ENCODE data around the gene PYGB. TPM values are rescaled to one million over a fixed set of nuclear protein-coding genes. Genes with fewer than 3 reads are reported as not detected.

Gene PYGB
- total and polyA plus RNA-seq, 2 experiments from 2014 or later: 45.3 to 61.1 TPM

- Histone ChIP-seq H3K4me2 (no peak overlapping the region), H3K36me3 (replicated peaks; ENCODE audit: insufficient read depth, low read depth) (no peaks in the 10 kb centered on the region), H3K79me2 (peaks cover 7% of the 10 kb centered on the region), H3K27me3 (no peaks in the 10 kb centered on the region), H4K20me1 (ENCODE audit: insufficient read depth, poor library complexity, severe bottlenecking) (no peaks in the 10 kb centered on the region), H3K27ac (no peak overlapping the region), H3K4me3 (no peak overlapping the region), H3K4me1 (ENCODE audit: insufficient read depth) (no peaks in the 10 kb centered on the region), H3K9me3 (ENCODE audit: low read depth) (no peaks in the 10 kb centered on the region), H3K9me2 (replicated peaks; ENCODE audit: insufficient read depth) (no peaks in the 10 kb centered on the region), H2AFZ (no peak overlapping the region)
- 94% methylated on average over 19 of the region's 19 CpGs for WGBS (ENCODE audit: low lambda C conversion rate, missing lambda C conversion rate)
- no peak for DNase-seq (ENCODE audit: low spot score)
- no peak for TF ChIP-seq CTCF (IDR thresholded peaks at IDR 0.05; ENCODE audit: poor library complexity)
- TF ChIP-seq EZH2 (IDR thresholded peaks at IDR 0.05; ENCODE audit: borderline replicate concordance): no peak
- TF ChIP-seq EZH2phosphoT487 (IDR thresholded peaks at IDR 0.05; ENCODE audit: low read depth, severe bottlenecking, unreplicated experiment): no peak
Measured at GRCh38 chr20:25272223-25273000, 24.5 kb downstream of the PYGB start.

GRCh38 chr20:25273046-25273445 lies 25.2 kb downstream of the PYGB start:
- Histone ChIP-seq H3K4me3 (no peak overlapping the region), H3K9me3 (ENCODE audit: low read depth) (no peaks in the 10 kb centered on the region), H2AFZ (no peak overlapping the region), H4K20me1 (ENCODE audit: insufficient read depth, poor library complexity, severe bottlenecking) (no peaks in the 10 kb centered on the region), H3K36me3 (replicated peaks; ENCODE audit: insufficient read depth, low read depth) (no peaks in the 10 kb centered on the region), H3K27ac (no peak overlapping the region), H3K9me2 (replicated peaks; ENCODE audit: insufficient read depth) (no peaks in the 10 kb centered on the region), H3K4me2 (no peak overlapping the region), H3K4me1 (ENCODE audit: insufficient read depth) (no peaks in the 10 kb centered on the region), H3K27me3 (no peaks in the 10 kb centered on the region), H3K79me2 (peaks cover 5% of the 10 kb centered on the region)
- DNase-seq (ENCODE audit: low spot score): no peak
- WGBS (ENCODE audit: low lambda C conversion rate, missing lambda C conversion rate): 91% methylated on average over 10 of the region's 10 CpGs
- TF ChIP-seq CTCF (IDR thresholded peaks at IDR 0.05; ENCODE audit: poor library complexity) (no peak), EZH2phosphoT487 (IDR thresholded peaks at IDR 0.05; ENCODE audit: low read depth, severe bottlenecking, unreplicated experiment) (no peak), EZH2 (IDR thresholded peaks at IDR 0.05; ENCODE audit: borderline replicate concordance) (no peak)

GRCh38 chr20:25273541-25274358 lies 25.9 kb downstream of the PYGB start:
- Histone ChIP-seq H3K79me2 (peaks cover under 1% of the 10 kb centered on the region), H3K9me2 (replicated peaks; ENCODE audit: insufficient read depth) (no peaks in the 10 kb centered on the region), H3K27me3 (no peaks in the 10 kb centered on the region), H3K4me1 (ENCODE audit: insufficient read depth) (no peaks in the 10 kb centered on the region), H3K36me3 (replicated peaks; ENCODE audit: insufficient read depth, low read depth) (no peaks in the 10 kb centered on the region), H4K20me1 (ENCODE audit: insufficient read depth, poor library complexity, severe bottlenecking) (no peaks in the 10 kb centered on the region), H3K9me3 (ENCODE audit: low read depth) (no peaks in the 10 kb centered on the region), H3K27ac (no peak overlapping the region), H3K4me3 (no peak overlapping the region), H2AFZ (no peak overlapping the region), H3K4me2 (no peak overlapping the region)
- no peak for DNase-seq (ENCODE audit: low spot score)
- TF ChIP-seq EZH2phosphoT487 (IDR thresholded peaks at IDR 0.05; ENCODE audit: low read depth, severe bottlenecking, unreplicated experiment) (no peak), CTCF (IDR thresholded peaks at IDR 0.05; ENCODE audit: poor library complexity) (no peak), EZH2 (IDR thresholded peaks at IDR 0.05; ENCODE audit: borderline replicate concordance) (no peak)
- 96% methylated on average over 20 of the region's 20 CpGs for WGBS (ENCODE audit: low lambda C conversion rate, missing lambda C conversion rate)

All from hepatocyte (in vitro differentiated cells).